CD14-positive monocyte (primary cell): ENCODE results near the gene CALD1. TPM values are rescaled to one million over a fixed set of nuclear protein-coding genes. Genes with fewer than 3 reads are reported as not detected.

Source experiments
- DNase-seq, 3 donors: peaks; one replicate each; pipeline ENCODE4 v3.0.0-alpha.2; 2011 to 2022
- H2AFZ ChIP-seq: 2 replicates; pipeline ENCODE4 v1.6.0; 2012; ENCODE audit warnings: mild to moderate bottlenecking, low read depth, low read length, inconsistent platforms; ENCODE audit not compliant: insufficient read depth, poor library complexity, severe bottlenecking
- H3K27ac ChIP-seq, 2 donors: 1 replicate in 1 of 2; 2 replicates in 1 of 2; pipeline ENCODE4 v1.5.1; 2012 to 2013; ENCODE audit warnings: low read length in 2 of 2, control low read depth in 1 of 2, inconsistent platforms in 1 of 2, low read depth in 1 of 2, mild to moderate bottlenecking in 1 of 2
- H3K27me3 ChIP-seq, 2 donors: one replicate each; pipeline versions ENCODE4 v1.6.0 to v1.6.1; 2011 to 2013; ENCODE audit warnings: low read length in 2 of 2; ENCODE audit not compliant: control insufficient read depth in 2 of 2, insufficient read depth in 2 of 2
- H3K36me3 ChIP-seq, 2 donors: replicated peaks in 1 of 2; 1 replicate in 1 of 2; 2 replicates in 1 of 2; pipeline versions ENCODE4 v1.5.1 to v1.6.1; 2012 to 2013; ENCODE audit warnings: low read length in 2 of 2, control low read depth in 1 of 2, inconsistent platforms in 1 of 2, mild to moderate bottlenecking in 1 of 2; ENCODE audit not compliant: insufficient read depth in 2 of 2, control insufficient read depth in 1 of 2
- H3K4me1 ChIP-seq, 2 donors: 1 replicate in 1 of 2; 2 replicates in 1 of 2; pipeline versions ENCODE4 v1.5.1 to v1.6.1; 2012 to 2013; ENCODE audit warnings: low read length in 2 of 2, control low read depth in 1 of 2, inconsistent platforms in 1 of 2, mild to moderate bottlenecking in 1 of 2, moderate library complexity in 1 of 2; ENCODE audit not compliant: insufficient read depth in 2 of 2, control insufficient read depth in 1 of 2
- H3K4me2 ChIP-seq: replicated peaks from 2 replicates; pipeline ENCODE3; 2012; ENCODE audit warnings: low read length, moderate library complexity, mild to moderate bottlenecking; ENCODE audit not compliant: poor library complexity, severe bottlenecking; ENCODE audit errors: extremely low read depth
- H3K4me3 ChIP-seq, 3 experiments: fragments of 200-600 bp in 1 of 3; sonication (generic) in 1 of 3; replicated peaks in 1 of 3; 1 replicate in 2 of 3; 2 replicates in 1 of 3; pipeline ENCODE4 v1.5.1; 2011 to 2013; ENCODE audit warnings: low read length in 3 of 3, mild to moderate bottlenecking in 3 of 3, control low read depth in 2 of 3, low read depth in 2 of 3, inconsistent platforms in 1 of 3, moderate library complexity in 1 of 3
- H3K79me2 ChIP-seq: 2 replicates; pipeline ENCODE4 v1.6.0; 2012; ENCODE audit warnings: mild to moderate bottlenecking, control low read depth, inconsistent platforms, low read length, moderate library complexity; ENCODE audit not compliant: insufficient read depth
- H3K9ac ChIP-seq: 2 replicates; pipeline ENCODE4 v1.6.0; 2017; ENCODE audit warnings: low read length, mild to moderate bottlenecking; ENCODE audit not compliant: insufficient read depth, poor library complexity, severe bottlenecking
- H3K9me3 ChIP-seq, 2 donors: replicated peaks in 1 of 2; 1 replicate in 1 of 2; 2 replicates in 1 of 2; pipeline versions ENCODE4 v1.5.1 to v1.6.1; 2012 to 2013; ENCODE audit warnings: low read length in 2 of 2, control low read depth in 1 of 2; ENCODE audit not compliant: control insufficient read depth in 1 of 2, insufficient read depth in 1 of 2
- H4K20me1 ChIP-seq: 2 replicates; pipeline ENCODE4 v1.6.0; 2012; ENCODE audit warnings: mild to moderate bottlenecking, low read length, control low read depth, moderate library complexity; ENCODE audit not compliant: insufficient read depth
- H3K27ac Mint-ChIP-seq, 7 donors: one replicate each; pipeline ENCODE4 v1.8.0; 2020; ENCODE audit warnings: mild to moderate bottlenecking in 7 of 7, mixed read lengths in 7 of 7, moderate library complexity in 6 of 7, inconsistent platforms in 2 of 7
- H3K27me3 Mint-ChIP-seq, 3 donors: one replicate each; pipeline ENCODE4 v1.8.0; 2021 to 2022; ENCODE audit warnings: low read depth in 3 of 3, mild to moderate bottlenecking in 3 of 3, mixed read lengths in 3 of 3, moderate library complexity in 3 of 3, inconsistent platforms in 1 of 3
- H3K36me3 Mint-ChIP-seq, 2 donors: one replicate each; pipeline ENCODE4 v1.8.0; 2020; ENCODE audit warnings: mixed read lengths in 2 of 2, inconsistent platforms in 1 of 2, mild to moderate bottlenecking in 1 of 2
- H3K4me1 Mint-ChIP-seq: one replicate; pipeline ENCODE4 v1.8.0; 2020; ENCODE audit warnings: mild to moderate bottlenecking, mixed read lengths
- H3K4me3 Mint-ChIP-seq, 2 donors: one replicate each; pipeline ENCODE4 v1.8.0; 2020; ENCODE audit warnings: mild to moderate bottlenecking in 2 of 2, mixed read lengths in 2 of 2, moderate library complexity in 1 of 2
- H3K9me3 Mint-ChIP-seq, 7 donors: one replicate each; pipeline ENCODE4 v1.8.0; 2020 to 2022; ENCODE audit warnings: mixed read lengths in 7 of 7, mild to moderate bottlenecking in 6 of 7, moderate library complexity in 6 of 7, inconsistent platforms in 2 of 7
- CTCF ChIP-seq: fragments of 200-600 bp; IDR thresholded peaks from one replicate; pipeline ENCODE4 v1.8.0; 2022; ENCODE audit warnings: antibody characterized with exemption, mild to moderate bottlenecking
- WGBS: methylation state at CpG from one replicate; pipeline ENCODE4 v1.1.5; 2013; ENCODE audit warnings: missing lambda C conversion rate; ENCODE audit not compliant: insufficient coverage; 5-methylcytosine and 5-hydroxymethylcytosine counted together
- intact Hi-C, 2 donors: fragments of 100-400 bp; cut with micrococcal nuclease; formaldehyde crosslinking; loops; one replicate each; pipeline versions ENCODE4 v1.15.0 to v1.15.1; 2023
- polyA plus RNA-seq, 3 donors: library from polyadenylated mRNA; depleted of rRNA in 1 of 3; unstranded in 2 of 3; stranded (reverse) in 1 of 3; fragments of 300-500 nt in 2 of 3; fragments of >200 nt in 1 of 3; fragmentation: Illumina TruSeq in 2 of 3; gene quantifications; 1 replicate in 2 of 3; 2 replicates in 1 of 3; pipeline ENCODE4 v1.2.3, GENCODE V29; 2012 to 2021

The CALD1 gene
- polyA plus RNA-seq, 3 donors: 0.18 TPM; not detected in 2

GRCh38 chr7:134777470-134777869 is 2.0 kb upstream of the CALD1 start:
- Histone ChIP-seq H3K27me3 (peaks cover 4 to 10% of the 10 kb centered on the region in 2 donors), H3K9me3 (no peaks in the 10 kb centered on the region), H3K27ac (no peak overlapping the region), H3K9ac (no peak overlapping the region), H3K4me1 (no peaks in the 10 kb centered on the region), H3K36me3 (no peaks in the 10 kb centered on the region), H4K20me1 (no peaks in the 10 kb centered on the region), H2AFZ (no peak overlapping the region), H3K79me2 (no peaks in the 10 kb centered on the region), H3K4me3 (no peak overlapping the region), H3K4me2 (no peak overlapping the region)
- no peaks in the 10 kb centered on the region for H3K36me3 Mint-ChIP-seq
- DNase-seq: no peak
- H3K4me1 Mint-ChIP-seq: no peaks in the 10 kb centered on the region
- WGBS: 100% methylated on average over 2 of the region's 3 CpGs
- no peak for TF ChIP-seq CTCF
- H3K27ac Mint-ChIP-seq: no peak overlapping the region
- no peak overlapping the region for H3K4me3 Mint-ChIP-seq
- peaks cover 0 to 2% (median 0%) of the 10 kb centered on the region in 7 donors for H3K9me3 Mint-ChIP-seq
- peaks cover 2 to 16% (median 15%) of the 10 kb centered on the region in 3 donors for H3K27me3 Mint-ChIP-seq
- intact Hi-C loops: no loop called here

- no peak overlapping the region for H3K9ac ChIP-seq
- intact Hi-C loops: no loop called here
- no peak overlapping the region for H2AFZ ChIP-seq
- no peaks in the 10 kb centered on the region for H3K79me2 ChIP-seq
- Mint-ChIP-seq H3K4me3 (no peak overlapping the region), H3K4me1 (no peaks in the 10 kb centered on the region), H3K27ac (no peak overlapping the region), H3K27me3 (peaks cover 2 to 15% (median 15%) of the 10 kb centered on the region in 3 donors), H3K36me3 (no peaks in the 10 kb centered on the region), H3K9me3 (peaks cover 0 to 2% (median 0%) of the 10 kb centered on the region in 7 donors)
- no CpG with 5 or more reads among the region's 2 CpGs for WGBS
- no peak overlapping the region for H3K4me3 ChIP-seq
- no peak overlapping the region for H3K27ac ChIP-seq
- no peaks in the 10 kb centered on the region for H4K20me1 ChIP-seq
- no peak overlapping the region for H3K4me2 ChIP-seq
- H3K36me3 ChIP-seq: no peaks in the 10 kb centered on the region
- H3K4me1 ChIP-seq: no peaks in the 10 kb centered on the region
- H3K9me3 ChIP-seq: no peaks in the 10 kb centered on the region
- H3K27me3 ChIP-seq: peaks cover 4 to 10% of the 10 kb centered on the region in 2 donors
- DNase-seq: no peak
- no peak for TF ChIP-seq CTCF
These were observed 1.4 kb upstream of the CALD1 start for GRCh38 chr7:134777908-134778580.
